ENCODE results near the gene CMTM6. TPM values are rescaled to one million over a fixed set of nuclear protein-coding genes. Genes with fewer than 3 reads are reported as not detected.

The CMTM6 gene
- total and polyA plus RNA-seq, 2 of the 13 experiments (the other 11 are each of a cell fraction or from before 2014, with no cell fraction given) = 25.6 to 55.7 TPM

- no peak overlapping the region for H2AFZ ChIP-seq (ENCODE audit: low read length)
- no peak overlapping the region for H3K4me2 ChIP-seq (ENCODE audit: low read depth, low read length)
- no peak overlapping the region for H3K9ac ChIP-seq (ENCODE audit: insufficient read depth, low read depth, low read length)
- no peaks in the 10 kb centered on the region for H4K20me1 ChIP-seq (ENCODE audit: insufficient read depth, low read length)
- intact Hi-C loops (cut with micrococcal nuclease; ENCODE audit: unreplicated experiment) = no loop called here
- WGBS (ENCODE audit: low lambda C conversion rate) = 91% methylated on average over 3 of the region's 6 CpGs
- CTCF ChIA-PET (ENCODE audit: low intra/inter-chr PET ratio, low total read pairs) = no interaction called here
- H3K27ac ChIP-seq (ENCODE audit: extremely low read length, insufficient read depth, low read length) = no peak overlapping the region
- H3K4me3 ChIP-seq (replicated peaks in 1 of 3; ENCODE audit: insufficient read depth in 1 of 3, low read depth in 2 of 3, low read length in 3 of 3) = no peak overlapping the region
- H3K36me3 ChIP-seq (replicated peaks in 1 of 2; ENCODE audit: control insufficient read depth in 1 of 2, insufficient read depth in 2 of 2, low read length in 2 of 2) = peaks cover 11 to 48% of the 10 kb centered on the region in 2 experiments; a peak in 4 of 5 replicates
- in situ Hi-C loops (cut with HindIII; ENCODE audit: extremely low pct_ligation_motif_present, low pct_unique_long_range_greater_than_20kb) = no loop called here
- H3K4me1 ChIP-seq (ENCODE audit: insufficient read depth, low read length) = no peaks in the 10 kb centered on the region
- H3K9me3 ChIP-seq (ENCODE audit: low read length) = no peaks in the 10 kb centered on the region
- no peaks in the 10 kb centered on the region for H3K27me3 ChIP-seq (ENCODE audit: control insufficient read depth in 1 of 2, insufficient read depth in 2 of 2, low read length in 2 of 2)
- no peak for ATAC-seq
- BruUV-seq (replicated peaks) = no TSS peak
- POLR2A ChIA-PET = no interaction called here
- no peaks in the 10 kb centered on the region for H3K79me2 ChIP-seq (ENCODE audit: insufficient read depth, low read length)
- no peak for FAIRE-seq
- DNase-seq (ENCODE audit: low spot score) = no peak
- TF ChIP-seq LRRFIP1 (CRISPR knock-in tag; conservative IDR thresholded peaks at IDR 0.05) (no peak), ZNF747 (CRISPR knock-in tag; IDR thresholded peaks at IDR 0.05; ENCODE audit: borderline replicate concordance) (no peak), SOX13 (IDR thresholded peaks at IDR 0.05) (no peak), SOX13 (CRISPR knock-in tag; conservative IDR thresholded peaks at IDR 0.05 in 1 of 2, IDR thresholded peaks at IDR 0.05 in 1 of 2) (no peak), SIX1 (CRISPR knock-in tag; IDR thresholded peaks at IDR 0.05; ENCODE audit: borderline replicate concordance) (no peak), CEBPZ (IDR thresholded peaks at IDR 0.05; ENCODE audit: low read length) (no peak), ARNT2 (CRISPR knock-in tag; IDR thresholded peaks at IDR 0.05; ENCODE audit: low read depth) (no peak), CTCF (CRISPR knock-in tag; IDR thresholded peaks at IDR 0.05) (no peak), ZFP62 (CRISPR knock-in tag; IDR thresholded peaks at IDR 0.05) (no peak), AFF4 (CRISPR knock-in tag; IDR thresholded peaks at IDR 0.05) (no peak), ZNF558 (CRISPR knock-in tag; IDR thresholded peaks at IDR 0.05; ENCODE audit: borderline replicate concordance) (no peak), CHCHD3 (CRISPR knock-in tag; IDR thresholded peaks at IDR 0.05) (no peak), RAD51 (IDR thresholded peaks at IDR 0.05; ENCODE audit: borderline replicate concordance) (no peak), ELF3 (CRISPR knock-in tag; IDR thresholded peaks at IDR 0.05) (no peak)
Observed at GRCh38 chr3:32454111-32454510, 48.5 kb downstream of the CMTM6 start.
